Measurements from ENCODE around the gene SLC35F2.
"Not testable (repeated sequence)": the region's sequence is repeated elsewhere in the genome, so short reads cannot be mapped to it uniquely, and the experiment has no call there.

Gene SLC35F2

GRCh38 chr11:107789767-107790166 lies 68.8 kb downstream of the SLC35F2 start:
- DNase-seq (ENCODE audit: low spot score): no peak

- no peak for DNase-seq (ENCODE audit: low spot score)
Observed at GRCh38 chr11:107787733-107788132, 70.9 kb downstream of the SLC35F2 start.

DNA sequence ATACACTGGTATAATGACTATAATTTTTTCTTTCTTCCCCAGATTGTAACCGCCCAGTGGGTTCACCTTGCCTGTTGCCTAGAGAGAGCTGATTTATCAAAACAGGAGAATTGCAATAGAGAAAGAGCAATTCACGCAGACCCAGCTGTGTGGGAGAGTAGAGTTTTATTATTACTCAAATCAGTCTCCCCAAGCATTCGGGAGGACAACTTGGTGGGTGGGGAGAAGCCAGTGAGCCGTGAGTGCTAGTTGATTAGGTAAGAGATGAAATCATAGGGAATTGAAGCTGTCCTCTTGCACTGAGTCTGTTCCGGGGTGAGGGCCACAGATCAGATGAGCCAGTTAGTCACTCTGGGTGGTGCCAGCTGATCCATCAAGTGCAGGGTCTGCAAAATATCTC lies 73.2 kb downstream of the SLC35F2 start:
- no peak for DNase-seq (ENCODE audit: low spot score)

DNA sequence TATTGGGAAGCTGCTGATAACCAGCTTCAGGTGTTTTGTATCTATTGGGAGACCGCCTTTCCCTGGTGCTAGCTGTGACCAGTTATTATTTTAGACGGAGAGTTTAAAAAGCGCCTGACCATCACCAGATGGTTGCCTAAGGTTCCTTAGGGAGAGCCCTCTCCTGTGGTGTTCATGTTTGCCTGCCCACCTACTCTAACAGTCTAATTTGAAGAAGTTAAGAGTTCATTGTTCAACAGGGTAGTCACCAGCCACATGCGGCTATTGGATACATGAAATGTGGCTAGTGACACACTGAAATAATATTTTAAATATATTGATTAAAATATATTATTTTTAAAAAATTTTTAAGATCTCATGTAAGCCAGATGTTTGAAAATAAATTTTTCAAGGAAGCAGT lies 75.5 kb downstream of the SLC35F2 start:
- DNase-seq (ENCODE audit: low spot score): no peak

DNA sequence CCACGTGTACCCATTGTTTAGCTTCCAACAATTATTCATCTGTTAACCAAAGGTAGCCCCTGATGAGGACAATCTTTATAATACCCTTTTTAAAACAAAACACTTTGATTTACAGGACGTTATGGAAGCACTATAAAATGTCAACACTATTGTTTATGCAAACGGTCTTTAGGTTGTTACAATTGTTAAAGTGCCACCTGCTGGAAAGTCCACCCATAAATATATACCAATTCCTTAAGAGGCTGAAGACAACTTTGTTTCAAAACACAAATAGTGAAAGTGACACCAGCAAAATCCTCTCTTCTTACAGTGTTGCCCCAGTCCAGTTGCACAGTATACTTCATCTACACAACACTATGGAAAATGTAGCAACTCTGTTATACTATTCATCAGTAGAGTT lies 77.8 kb downstream of the SLC35F2 start:
- DNase-seq (ENCODE audit: low spot score): no peak

- DNase-seq (ENCODE audit: low spot score): no peak
Observed at GRCh38 chr11:107780136-107780535, 78.5 kb downstream of the SLC35F2 start.

DNA sequence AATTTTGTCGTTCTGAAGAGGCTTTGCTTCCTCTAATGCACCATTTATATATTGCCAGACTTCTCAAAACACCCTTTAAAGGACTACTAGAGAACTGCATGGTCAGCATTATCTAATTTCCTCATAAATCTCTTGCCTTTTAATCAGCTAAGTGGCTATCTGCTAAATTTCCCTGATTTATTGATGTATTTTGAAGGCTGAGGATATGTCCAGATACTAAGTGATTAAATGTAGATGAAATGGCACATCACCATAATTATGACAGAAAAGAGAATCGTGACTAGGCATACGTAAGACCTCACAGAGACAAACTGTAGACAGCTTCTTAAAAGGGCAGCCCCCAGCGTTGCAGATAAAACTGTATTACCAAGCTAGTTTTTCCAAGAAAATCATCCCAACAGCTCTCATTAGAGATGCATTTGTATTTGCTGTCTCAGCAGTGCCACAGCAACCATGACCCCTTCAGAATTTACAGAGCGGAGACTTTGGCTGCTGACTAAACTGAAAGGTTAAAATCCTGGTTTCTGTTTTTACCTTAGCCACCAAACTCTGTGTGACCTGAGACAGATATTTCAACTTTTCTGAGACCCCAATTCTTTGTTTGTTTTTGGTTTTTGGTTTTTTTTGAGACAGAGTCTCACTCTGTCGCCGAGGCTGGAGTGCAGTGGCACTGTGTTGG lies 79.6 kb downstream of the SLC35F2 start:
- DNase-seq (ENCODE audit: low spot score): no peak

- no peak for DNase-seq (ENCODE audit: low spot score)
Observed at GRCh38 chr11:107777110-107777509, 81.5 kb downstream of the SLC35F2 start.

DNA sequence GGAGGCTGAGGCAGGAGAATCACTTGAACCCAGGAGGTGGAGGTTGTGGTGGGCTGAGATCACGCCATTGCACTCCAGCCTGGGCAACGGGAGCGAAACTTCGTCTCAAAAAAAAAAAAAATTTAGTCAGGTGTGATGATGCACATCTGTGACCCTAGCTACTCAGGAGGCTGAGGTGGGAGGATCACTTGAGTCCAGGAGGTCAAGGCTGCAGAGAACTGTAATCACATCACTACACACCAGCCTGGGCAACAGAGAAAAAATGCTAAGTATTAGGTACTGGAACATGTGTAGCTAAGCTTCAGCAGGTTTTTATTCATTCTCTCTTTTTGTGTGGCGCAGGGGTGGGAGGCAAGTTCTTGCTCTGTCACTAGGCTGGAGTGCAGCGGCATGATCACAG lies 82.5 kb downstream of the SLC35F2 start:
- no peak for DNase-seq (ENCODE audit: low spot score)

DNA sequence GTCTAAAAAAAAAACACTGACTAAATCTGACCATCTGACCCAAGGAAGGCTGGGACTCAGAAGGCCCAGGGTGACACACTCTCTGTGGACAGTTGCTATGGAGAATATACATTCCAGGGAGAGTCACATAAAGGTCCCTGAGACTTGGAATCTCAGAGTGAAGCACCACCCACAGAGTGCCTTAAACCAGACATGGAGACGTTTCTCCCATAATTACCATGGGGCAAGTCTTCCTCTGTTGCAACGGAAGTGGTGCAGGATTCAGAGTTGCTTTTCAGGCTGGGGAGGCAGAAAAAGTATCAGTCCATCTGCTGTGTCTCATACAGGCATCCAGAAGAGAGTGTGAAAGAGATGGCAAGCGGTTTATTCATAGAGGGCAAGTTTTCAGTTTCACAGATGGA lies 88.0 kb downstream of the SLC35F2 start:
- no peak for DNase-seq (ENCODE audit: low spot score)

GRCh38 chr11:107769189-107769588 lies 89.4 kb downstream of the SLC35F2 start:
- DNase-seq (ENCODE audit: low spot score): no peak

GRCh38 chr11:107758719-107759355 lies 99.8 kb downstream of the SLC35F2 start:
- DNase-seq (ENCODE audit: low spot score): not testable (repeated sequence)

GRCh38 chr11:107757661-107758060 lies 100.9 kb downstream of the SLC35F2 start:
- DNase-seq (ENCODE audit: low spot score): no peak

DNA sequence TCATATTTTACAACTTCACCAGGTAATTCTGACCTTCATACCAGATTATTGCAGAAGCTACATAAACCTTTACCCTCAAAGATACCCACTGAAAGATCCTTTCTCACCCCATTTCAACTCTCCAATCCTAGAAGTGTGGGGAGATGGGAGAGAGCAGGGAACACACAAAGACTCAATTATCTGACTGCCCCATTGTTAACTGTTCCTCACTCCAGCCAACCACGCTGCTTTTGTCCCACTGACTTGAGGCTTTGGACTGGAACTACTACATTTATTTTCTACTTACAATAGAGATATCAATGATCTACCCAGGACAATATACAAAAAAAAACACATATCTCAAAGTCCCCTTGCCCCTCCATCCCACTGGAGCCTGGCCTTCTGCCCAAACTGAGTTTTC lies 102.0 kb downstream of the SLC35F2 start:
- no peak for DNase-seq (ENCODE audit: low spot score)

DNA sequence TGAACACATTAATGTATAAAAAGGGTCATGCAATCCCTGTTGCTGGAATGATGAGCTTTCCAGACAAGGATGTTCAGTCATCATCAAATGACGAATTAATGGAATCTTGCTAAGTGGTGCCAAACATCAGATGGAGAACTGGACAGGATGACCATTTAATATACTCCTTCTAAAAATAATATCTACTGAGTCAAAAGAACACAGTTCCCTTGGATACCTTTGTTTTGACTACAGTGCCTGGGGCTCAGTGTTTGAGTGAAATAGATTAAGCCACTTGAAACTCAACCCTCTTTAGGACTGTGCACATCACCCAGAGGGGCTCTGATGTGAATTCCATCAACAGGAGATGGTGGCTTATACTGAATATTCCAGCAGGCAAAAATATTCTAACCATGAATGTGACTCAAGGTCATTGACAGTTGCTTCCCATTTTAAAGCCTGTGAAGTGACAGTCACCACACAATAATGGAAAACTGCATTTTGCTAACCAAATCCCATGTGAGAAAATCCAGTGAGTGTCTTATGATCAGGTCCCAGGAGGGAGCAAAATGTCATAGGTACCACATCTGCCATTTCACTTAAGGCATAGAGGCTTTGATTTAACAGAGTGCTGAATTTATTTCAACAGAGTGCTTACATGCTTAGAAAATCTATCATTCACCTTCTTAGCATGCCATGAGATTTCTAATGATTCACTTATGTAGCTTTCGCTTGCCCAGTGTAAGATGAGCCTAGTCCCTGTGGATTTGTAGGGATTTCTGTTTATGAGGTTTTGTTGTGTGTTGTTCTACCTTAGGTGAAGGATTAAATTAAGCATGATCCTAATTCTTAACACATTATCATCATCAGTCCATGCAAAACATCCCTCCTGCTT lies 105.4 kb downstream of the SLC35F2 start:
- no peak for DNase-seq (ENCODE audit: low spot score)

- DNase-seq (ENCODE audit: low spot score): no peak
Observed at GRCh38 chr11:107752508-107752907, 106.1 kb downstream of the SLC35F2 start.

DNA sequence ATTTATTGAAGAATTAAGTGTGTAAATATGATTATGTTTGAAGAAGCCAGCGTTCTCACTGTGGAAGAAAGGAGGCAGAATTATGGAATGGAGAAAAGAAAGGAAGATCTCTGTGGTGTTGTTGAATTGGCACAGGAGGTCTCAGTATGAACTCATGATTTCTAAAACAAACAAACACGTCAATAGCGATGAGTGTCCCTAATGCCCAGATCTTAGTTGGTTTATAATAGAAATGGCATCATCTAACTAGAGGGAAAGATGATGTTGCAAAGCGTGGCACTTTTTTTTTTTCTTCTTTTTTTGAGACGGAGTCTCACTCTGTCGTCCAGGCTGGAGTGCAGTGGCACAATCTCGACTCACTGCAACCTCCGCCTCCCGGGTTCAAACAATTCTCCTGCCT lies 107.5 kb downstream of the SLC35F2 start:
- no peak for DNase-seq (ENCODE audit: low spot score)

GRCh38 chr11:107750313-107750712 lies 108.3 kb downstream of the SLC35F2 start:
- no peak for DNase-seq (ENCODE audit: low spot score)

DNA sequence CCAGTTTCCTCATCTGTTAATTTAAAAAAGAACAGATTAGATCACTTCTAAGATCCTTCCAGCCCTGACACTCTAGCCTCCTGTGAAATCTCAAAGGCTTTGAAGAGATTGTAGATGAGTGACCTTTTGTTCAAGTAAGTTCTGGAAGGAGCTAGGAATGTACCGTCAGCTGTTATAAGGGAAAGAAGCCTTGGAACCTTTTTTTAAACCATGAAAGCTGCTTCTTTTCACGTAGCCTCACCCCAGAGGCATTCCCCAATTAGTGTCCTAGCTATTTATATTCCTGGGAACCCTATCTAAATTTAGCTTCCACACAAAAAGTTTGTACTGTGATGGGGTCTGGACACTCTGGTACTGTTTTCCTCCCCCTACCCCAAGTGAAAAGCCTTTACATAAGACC lies 111.0 kb downstream of the SLC35F2 start:
- no peak for DNase-seq (ENCODE audit: low spot score)

- DNase-seq (ENCODE audit: low spot score): no peak
Observed at GRCh38 chr11:107744736-107745135, 113.9 kb downstream of the SLC35F2 start.

- DNase-seq (ENCODE audit: low spot score): no peak
Observed at GRCh38 chr11:107743191-107743590, 115.4 kb downstream of the SLC35F2 start.

DNA sequence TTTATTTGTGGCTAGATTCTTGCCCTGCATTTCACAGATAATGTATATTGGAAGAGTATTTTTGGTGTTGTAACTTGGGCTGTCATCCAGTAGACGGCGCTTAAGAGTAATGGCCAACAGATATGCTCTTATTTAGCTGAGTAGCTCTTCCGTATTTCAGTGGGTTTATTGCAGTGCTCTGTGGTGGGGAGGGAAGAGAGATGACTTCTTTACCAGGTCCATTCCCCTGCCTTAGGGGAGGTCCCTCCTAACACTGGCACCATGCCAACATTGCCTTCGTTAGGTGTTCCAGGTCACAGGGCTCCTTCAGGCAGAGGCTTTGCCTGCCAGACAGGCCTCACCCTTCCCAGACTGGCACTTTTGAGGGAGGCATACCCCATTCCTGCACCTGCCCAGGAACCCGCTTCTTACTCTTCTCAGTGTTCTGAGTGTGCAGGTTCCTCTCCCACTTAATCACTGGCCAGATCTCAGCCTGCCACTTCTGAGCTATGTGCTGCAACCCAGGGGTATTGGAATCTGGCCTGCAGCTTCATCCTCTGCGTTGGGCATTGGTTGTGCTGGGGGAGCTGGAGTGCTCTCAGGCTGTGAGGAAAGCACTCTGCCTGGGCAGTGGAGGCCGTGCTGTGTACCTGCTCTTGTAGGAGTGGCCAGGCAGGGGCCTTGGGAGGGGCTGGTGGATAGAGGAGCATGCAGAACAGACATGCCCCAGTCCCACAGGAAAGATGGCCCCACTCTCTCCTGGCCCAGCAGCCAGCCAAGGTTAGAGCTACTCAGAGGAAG lies 117.4 kb downstream of the SLC35F2 start:
- DNase-seq (ENCODE audit: low spot score): no peak

Data from SK-N-DZ (cell line).